Right cardiac atrium (tissue), 5 donors: ENCODE results near the gene ZNF560. TPM values are rescaled to one million over a fixed set of nuclear protein-coding genes. Genes with fewer than 3 reads are reported as not detected.

Source experiments
- ATAC-seq, 2 donors: fragments of 200-7000 bp; cut with Tn5 transposase; one replicate each; pipeline versions ENCODE4 v1.8.0 to v1.9.1; 2020; ENCODE audit warnings: moderate library complexity in 2 of 2, mild to moderate bottlenecking in 1 of 2
- DNase-seq, 3 donors: peaks; one replicate each; pipeline ENCODE4 v3.0.0-alpha.2; 2020
- H3K27ac ChIP-seq: one replicate; pipeline ENCODE4 v1.5.1; 2013; ENCODE audit warnings: mild to moderate bottlenecking, low read length, control low read depth, moderate library complexity
- H3K27me3 ChIP-seq: one replicate; pipeline ENCODE4 v1.6.1; 2013; ENCODE audit not compliant: control insufficient read depth, insufficient read depth
- H3K4me1 ChIP-seq: one replicate; pipeline ENCODE4 v1.6.1; 2013; ENCODE audit warnings: low read length; ENCODE audit not compliant: control insufficient read depth, insufficient read depth
- H3K4me3 ChIP-seq: one replicate; pipeline ENCODE4 v1.5.1; 2013; ENCODE audit warnings: low read length, control low read depth
- H3K9me3 ChIP-seq: one replicate; pipeline ENCODE4 v1.6.1; 2013; ENCODE audit warnings: low read length; ENCODE audit not compliant: control insufficient read depth
- WGBS: extraction: QIAGEN DNeasy Blood & Tissue Kit; methylation state at CpG from one replicate; pipeline ENCODE4 v1.1.7; 2013; 5-methylcytosine and 5-hydroxymethylcytosine counted together
- intact Hi-C, 4 donors: fragments of 100-400 bp; cut with DNase I; formaldehyde crosslinking; loops; one replicate each; pipeline versions ENCODE4 v1.11.0 to v1.14.0; 2022 to 2023
- polyA plus RNA-seq: library from polyadenylated mRNA; stranded (reverse); fragments of 200-250 nt; gene quantifications from one replicate; pipeline ENCODE4 v1.2.3, GENCODE V29; 2013
- total RNA-seq, 4 donors: library from RNA; stranded (reverse); fragmentation: NEBNext Ultra II Directional; extraction: Animal tissue kit (Norgen Biotek cat#: 25700); gene quantifications; one replicate each; pipeline ENCODE4 v1.2.1, GENCODE V29; 2021
- donor health status: healthy with polysubstance abuse.
- donor health status: DM: no; HTN: yes; CAD: no.
- donor health status: DM: no; HTN: no; CAD: no.
- donor health status: DM: no; HTN: yes; CAD: no; lungs with severe emphysema.
- donor health status: DM: yes; HTN: yes; CAD: no.

ZNF560 gene
- total and polyA plus RNA-seq, 5 donors = not detected

DNA sequence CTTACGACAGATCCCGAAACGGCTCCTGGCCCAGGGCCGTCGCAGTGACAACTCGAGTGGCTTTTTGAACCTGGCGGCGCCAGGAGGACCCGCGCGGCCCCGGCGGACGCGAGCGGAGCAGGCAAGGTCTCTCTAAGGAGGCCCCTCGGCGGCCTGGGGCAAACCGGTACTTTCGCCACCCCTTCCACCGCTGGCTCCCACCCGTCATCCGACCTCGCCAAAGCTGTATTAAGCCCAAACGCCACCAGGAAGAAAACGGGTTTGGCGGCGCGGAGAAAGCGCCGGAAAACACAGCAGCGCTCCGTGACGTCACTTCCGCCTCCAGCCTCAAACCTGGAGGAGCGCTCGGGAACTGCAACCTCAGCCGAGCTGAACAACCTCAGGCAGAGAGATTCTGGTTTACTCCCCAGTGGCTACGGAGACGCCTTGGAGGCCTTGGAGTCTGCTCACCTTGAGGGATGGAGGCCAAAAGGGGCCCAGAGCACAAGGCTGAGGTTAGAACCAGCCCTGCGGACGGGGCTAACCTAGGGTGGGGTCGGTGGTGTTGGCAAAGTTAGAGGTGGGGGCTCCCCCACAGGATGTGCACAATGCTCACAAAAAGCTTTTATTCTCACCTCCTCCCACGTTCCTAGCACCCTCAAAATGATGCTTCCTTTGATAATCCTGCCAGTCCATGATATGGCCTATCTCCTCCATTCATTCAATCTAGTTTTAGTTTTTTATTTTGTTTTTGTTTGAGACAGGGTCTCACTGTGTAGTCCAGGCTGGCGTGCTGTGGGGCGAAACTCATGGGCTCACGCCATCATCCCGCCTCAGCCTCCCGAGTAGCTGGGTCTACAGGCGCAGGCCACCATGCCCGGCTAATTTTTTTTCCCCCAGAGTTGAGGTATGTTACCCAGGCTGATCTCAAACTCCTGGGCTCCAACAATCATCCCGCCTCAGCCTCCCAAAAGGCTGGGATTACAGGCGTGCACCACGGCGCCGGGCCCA, 62.8 kb downstream of the ZNF560 start, which contains the start of gene ZNF266:
Gene ZNF266 (minus strand): TSS at position 295 of the 990 bp plus-strand sequence. CDS start 15,484 bp downstream, outside the sequence.
- WGBS = 14% methylated on average over 56 of the region's 56 CpGs
- Histone ChIP-seq H3K9me3 (no peaks in the 10 kb centered on the region), H3K4me3 (peak within 1 kb of the TSS; percentile 79), H3K27me3 (no peaks in the 10 kb centered on the region), H3K4me1 (no peaks in the 10 kb centered on the region), H3K27ac (peak within 1 kb of the TSS; percentile 94)
- peak; percentile 91 to 96 (median 94) for DNase-seq
- ATAC-seq = peak; percentile 95 to 98
- intact Hi-C loops = no loop called here

DNA sequence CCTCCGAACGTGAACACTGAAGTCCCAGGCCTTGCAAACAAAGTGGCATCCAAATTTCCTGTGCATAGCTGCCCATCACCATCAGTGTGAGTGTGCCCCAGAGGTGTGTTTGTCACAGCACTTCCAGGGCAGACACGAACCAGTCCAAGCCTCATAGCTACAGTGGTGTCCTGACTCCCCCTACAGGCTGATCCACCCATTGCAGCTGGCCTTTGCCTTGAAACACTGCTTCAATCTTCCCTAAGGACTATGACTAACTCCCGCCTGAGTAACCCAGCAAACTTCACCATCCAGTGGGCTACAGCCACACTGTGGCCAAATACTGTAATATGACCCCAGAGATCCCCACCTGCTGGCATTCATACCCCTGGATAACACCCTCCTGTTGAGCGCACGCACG, 66.9 kb downstream of the ZNF560 start:
- DNase-seq = peak in 2 of 3 donors; percentile 16 to 67
- intact Hi-C loops = loop anchor here in 1 of 4 donors (5.0 kb wide), 1 partner anchor 224 kb away; no protein-coding TSS in a partner anchor
- H3K27me3 ChIP-seq = no peaks in the 10 kb centered on the region
- no peak overlapping the region for H3K4me3 ChIP-seq
- H3K9me3 ChIP-seq = no peaks in the 10 kb centered on the region
- H3K4me1 ChIP-seq = no peaks in the 10 kb centered on the region
- no peak for ATAC-seq
- WGBS = 84% methylated on average over 7 of the region's 7 CpGs
- no peak overlapping the region for H3K27ac ChIP-seq

DNA sequence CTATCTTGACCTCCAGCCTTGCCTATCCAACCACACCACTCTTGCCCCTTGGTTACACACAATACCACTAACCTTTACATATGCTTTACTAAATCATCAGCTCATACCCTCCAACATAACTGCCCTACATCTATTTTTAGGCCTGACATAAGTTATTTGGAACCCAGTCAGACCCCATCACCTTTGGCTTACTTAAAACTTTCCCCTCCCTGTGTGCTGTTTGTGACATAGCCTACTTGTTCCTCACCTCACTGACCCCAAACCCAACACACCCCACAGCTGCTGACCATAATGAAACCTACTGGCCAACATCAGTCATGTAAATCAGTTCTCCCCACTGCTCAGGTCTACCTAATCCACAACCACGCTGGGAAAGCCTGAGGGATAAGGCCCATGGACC, 68.0 kb downstream of the ZNF560 start:
- Histone ChIP-seq H3K9me3 (peaks cover under 1% of the 10 kb centered on the region), H3K27ac (no peak overlapping the region), H3K27me3 (no peaks in the 10 kb centered on the region), H3K4me1 (no peaks in the 10 kb centered on the region), H3K4me3 (no peak overlapping the region)
- intact Hi-C loops = loop anchor here in 1 of 4 donors (5.0 kb wide), 1 partner anchor 223 kb away; no protein-coding TSS in a partner anchor
- ATAC-seq (no peak), DNase-seq (no peak)
- 96% methylated on average over 1 of the region's 1 CpG for WGBS

DNA sequence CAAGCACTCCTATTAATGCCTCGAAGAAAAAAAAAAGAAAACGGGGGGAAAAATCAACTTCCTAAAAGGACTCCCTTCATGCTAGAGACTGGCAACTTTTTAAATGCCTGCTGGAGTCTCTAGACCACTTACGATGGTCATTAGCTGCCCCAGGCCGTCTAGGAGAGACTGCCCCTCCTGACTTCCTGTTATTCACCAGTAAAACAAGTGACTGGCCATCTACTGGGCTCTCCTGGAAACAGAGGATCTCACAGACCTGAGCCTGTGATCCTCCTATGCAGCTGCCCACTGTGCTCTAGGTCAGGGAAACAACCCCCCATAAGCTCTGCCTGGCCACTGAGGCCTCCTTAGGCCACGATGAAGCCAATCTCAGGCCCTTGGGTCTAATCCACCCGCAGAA, 70.5 kb downstream of the ZNF560 start:
- intact Hi-C loops = no loop called here
- Histone ChIP-seq H3K4me3 (no peak overlapping the region), H3K4me1 (no peaks in the 10 kb centered on the region), H3K9me3 (peaks cover 6% of the 10 kb centered on the region), H3K27ac (no peak overlapping the region), H3K27me3 (no peaks in the 10 kb centered on the region)
- DNase-seq (no peak), ATAC-seq (no peak)
- WGBS = 79% methylated on average over 6 of the region's 6 CpGs

Other genes starting within 250 kb of the ZNF560 start
- not detected for gene OR7E24, start 247.7 kb downstream of the ZNF560 start, total RNA-seq
- not detected for gene OR7E24, start 247.7 kb downstream of the ZNF560 start, polyA plus RNA-seq
- gene ZNF699, start 188.8 kb downstream of the ZNF560 start, total RNA-seq = 1 to 10 TPM; 2.9 to 5.8 (median 5.3) TPM
- gene ZNF699, start 188.8 kb downstream of the ZNF560 start, polyA plus RNA-seq = 1.2 TPM
- gene ZNF559, start 174.4 kb downstream of the ZNF560 start, total RNA-seq = 10 to 100 TPM; 13.9 to 21.7 (median 19.9) TPM
- gene ZNF559, start 174.4 kb downstream of the ZNF560 start, polyA plus RNA-seq = 19.4 TPM
- 1 to 10 TPM; 2.3 to 4.0 (median 3.4) TPM for gene ZNF177, start 135.6 kb downstream of the ZNF560 start, total RNA-seq
- gene ZNF177, start 135.6 kb downstream of the ZNF560 start, polyA plus RNA-seq = 2.2 TPM
- 10 to 100 TPM in 3 of 4 donors, 1 to 10 TPM in 1; 9.4 to 12.9 (median 11.5) TPM for gene ZNF266, start 63.0 kb downstream of the ZNF560 start, total RNA-seq
- gene ZNF266, start 63.0 kb downstream of the ZNF560 start, polyA plus RNA-seq = 10.5 TPM
- 10 to 100 TPM; 15.8 to 19.6 (median 16.8) TPM for gene ZNF426, start 40.0 kb upstream of the ZNF560 start, total RNA-seq
- gene ZNF426, start 40.0 kb upstream of the ZNF560 start, polyA plus RNA-seq = 4.2 TPM
- 10 to 100 TPM; 15.1 to 26.1 (median 17.0) TPM for gene ZNF121, start 85.9 kb upstream of the ZNF560 start, total RNA-seq
- gene ZNF121, start 85.9 kb upstream of the ZNF560 start, polyA plus RNA-seq = 5.7 TPM
- gene ZNF561, start 122.6 kb upstream of the ZNF560 start, total RNA-seq = 10 to 100 TPM; 20.3 to 24.5 (median 22.7) TPM
- 10.1 TPM for gene ZNF561, start 122.6 kb upstream of the ZNF560 start, polyA plus RNA-seq
- 10 to 100 TPM; 23.9 to 29.5 (median 25.9) TPM for gene ZNF562, start 176.5 kb upstream of the ZNF560 start, total RNA-seq
- 7.5 TPM for gene ZNF562, start 176.5 kb upstream of the ZNF560 start, polyA plus RNA-seq